SK-N-SH (cell line): Measurements from ENCODE around the gene RAD21L1.

Experiments used
- CTCF ChIP-seq: fragments of 200-600 bp; sonication (generic); IDR thresholded peaks from 2 replicates; pipeline ENCODE4 v1.6.1; 2017; ENCODE audit warnings: antibody characterized with exemption, mild to moderate bottlenecking, moderate library complexity
- MXI1 ChIP-seq: IDR thresholded peaks from 2 replicates; pipeline ENCODE4 v1.6.1; 2012; ENCODE audit warnings: mild to moderate bottlenecking, low read depth, low read length, improper control_type of control experiment
- RFX5 ChIP-seq: IDR thresholded peaks from 2 replicates; pipeline ENCODE4 v1.6.1; 2012; ENCODE audit warnings: mild to moderate bottlenecking, improper control_type of control experiment, low read length
- YY1 ChIP-seq: IDR thresholded peaks from 2 replicates; pipeline ENCODE4 v1.4.0; 2012; ENCODE audit warnings: low read depth, mild to moderate bottlenecking

- TF ChIP-seq RFX5 = no peak
- TF ChIP-seq MXI1 = no peak
- no peak for TF ChIP-seq YY1
- TF ChIP-seq CTCF = no peak
Measured at GRCh38 chr20:1264727-1265126, 38.9 kb downstream of the RAD21L1 start.
